ENCODE results near the gene NTRK3. TPM values are rescaled to one million over a fixed set of nuclear protein-coding genes. Genes with fewer than 3 reads are reported as not detected.

Gene NTRK3
- total RNA-seq, 4 donors from 2014 or later = 0.35 to 5.8 (median 3.0) TPM

DNA sequence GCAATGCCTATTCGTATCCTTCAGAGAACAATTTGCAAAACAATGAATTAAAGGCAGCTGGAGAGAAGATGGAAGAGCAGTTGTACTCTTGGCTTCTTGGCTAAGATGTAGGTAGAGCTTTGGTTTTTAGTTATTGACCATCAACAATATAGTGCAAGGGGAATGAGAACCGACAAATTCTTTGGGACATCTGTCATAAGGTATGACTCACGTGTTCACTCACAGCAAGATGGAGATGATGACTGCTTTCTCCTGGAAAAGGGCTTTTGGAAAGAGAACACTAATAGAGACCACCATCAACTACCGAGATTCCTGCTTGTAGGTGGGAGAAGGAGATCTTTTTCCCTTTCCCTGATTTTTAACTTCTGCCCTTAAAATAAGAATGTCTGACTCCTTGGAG lies 234.9 kb downstream of the NTRK3 start:
- TF ChIP-seq, protein P1, sequence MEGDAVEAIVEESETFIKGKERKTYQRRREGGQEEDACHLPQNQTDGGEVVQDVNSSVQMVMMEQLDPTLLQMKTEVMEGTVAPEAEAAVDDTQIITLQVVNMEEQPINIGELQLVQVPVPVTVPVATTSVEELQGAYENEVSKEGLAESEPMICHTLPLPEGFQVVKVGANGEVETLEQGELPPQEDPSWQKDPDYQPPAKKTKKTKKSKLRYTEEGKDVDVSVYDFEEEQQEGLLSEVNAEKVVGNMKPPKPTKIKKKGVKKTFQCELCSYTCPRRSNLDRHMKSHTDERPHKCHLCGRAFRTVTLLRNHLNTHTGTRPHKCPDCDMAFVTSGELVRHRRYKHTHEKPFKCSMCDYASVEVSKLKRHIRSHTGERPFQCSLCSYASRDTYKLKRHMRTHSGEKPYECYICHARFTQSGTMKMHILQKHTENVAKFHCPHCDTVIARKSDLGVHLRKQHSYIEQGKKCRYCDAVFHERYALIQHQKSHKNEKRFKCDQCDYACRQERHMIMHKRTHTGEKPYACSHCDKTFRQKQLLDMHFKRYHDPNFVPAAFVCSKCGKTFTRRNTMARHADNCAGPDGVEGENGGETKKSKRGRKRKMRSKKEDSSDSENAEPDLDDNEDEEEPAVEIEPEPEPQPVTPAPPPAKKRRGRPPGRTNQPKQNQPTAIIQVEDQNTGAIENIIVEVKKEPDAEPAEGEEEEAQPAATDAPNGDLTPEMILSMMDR (IDR thresholded peaks at IDR 0.05) = no peak
- no peak for TF ChIP-seq POLR2A (IDR thresholded peaks at IDR 0.05)
- H3K27me3 ChIP-seq = no peaks in the 10 kb centered on the region
- no peak for DNase-seq
- no peaks in the 10 kb centered on the region for H3K4me1 ChIP-seq
- H3K9me3 ChIP-seq = no peaks in the 10 kb centered on the region
- H3K4me3 ChIP-seq = no peak overlapping the region
- no peak overlapping the region for H3K27ac ChIP-seq
- H3K36me3 ChIP-seq = no peaks in the 10 kb centered on the region

DNA sequence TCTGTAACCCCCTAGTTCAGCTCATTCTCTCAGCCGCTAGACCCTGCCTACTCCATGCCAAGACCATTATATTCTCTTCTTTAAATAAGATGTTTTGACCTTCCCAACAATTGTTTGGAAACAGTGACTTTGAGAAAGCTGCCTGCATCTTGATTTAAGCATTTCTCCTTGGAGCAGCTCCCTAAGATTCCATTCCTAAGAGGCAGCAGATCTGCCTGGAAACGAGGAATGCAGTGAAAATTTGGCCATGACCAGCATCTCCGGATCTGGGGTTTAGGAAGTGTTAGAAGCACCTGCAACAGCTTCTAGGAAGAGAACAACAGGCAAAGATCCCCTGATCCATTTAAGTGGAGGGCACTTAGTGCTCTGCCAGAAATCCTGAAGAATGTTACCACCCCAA lies 235.7 kb downstream of the NTRK3 start:
- Histone ChIP-seq H3K27me3 (no peaks in the 10 kb centered on the region), H3K27ac (no peak overlapping the region), H3K36me3 (no peaks in the 10 kb centered on the region), H3K9me3 (no peaks in the 10 kb centered on the region), H3K4me3 (no peak overlapping the region), H3K4me1 (no peaks in the 10 kb centered on the region)
- TF ChIP-seq, protein P1 (IDR thresholded peaks at IDR 0.05) = no peak
- no peak for TF ChIP-seq POLR2A (IDR thresholded peaks at IDR 0.05)
- DNase-seq = no peak

DNA sequence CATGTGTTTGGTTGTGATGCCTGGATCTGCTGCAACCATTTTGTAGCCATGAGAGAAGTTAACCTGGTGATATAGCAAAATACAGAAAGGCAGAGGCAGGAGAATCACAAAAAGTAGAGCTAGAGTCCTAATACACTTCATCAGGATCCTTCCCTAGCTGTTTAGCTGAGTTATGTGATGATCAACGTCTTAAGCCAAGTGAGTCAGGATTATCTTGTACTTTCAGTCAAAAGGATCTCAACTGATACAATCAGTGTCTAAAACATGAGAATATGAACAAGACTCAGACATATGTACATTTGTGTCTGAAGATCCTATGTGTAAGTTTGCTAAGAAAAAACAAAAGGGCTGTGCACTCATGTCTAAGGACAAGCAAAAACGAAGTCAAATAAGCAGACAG lies 236.9 kb downstream of the NTRK3 start:
- TF ChIP-seq POLR2A (IDR thresholded peaks at IDR 0.05) = no peak
- TF ChIP-seq, protein P1 (IDR thresholded peaks at IDR 0.05) = no peak
- no peaks in the 10 kb centered on the region for H3K27me3 ChIP-seq
- no peaks in the 10 kb centered on the region for H3K9me3 ChIP-seq
- no peak overlapping the region for H3K4me3 ChIP-seq
- DNase-seq = no peak
- H3K4me1 ChIP-seq = no peaks in the 10 kb centered on the region
- no peak overlapping the region for H3K27ac ChIP-seq
- H3K36me3 ChIP-seq = no peaks in the 10 kb centered on the region

- Histone ChIP-seq H3K36me3 (no peaks in the 10 kb centered on the region), H3K27me3 (no peaks in the 10 kb centered on the region), H3K9me3 (no peaks in the 10 kb centered on the region), H3K27ac (no peak overlapping the region), H3K4me1 (no peaks in the 10 kb centered on the region), H3K4me3 (no peak overlapping the region)
- DNase-seq = no peak
- TF ChIP-seq, protein P1 (IDR thresholded peaks at IDR 0.05) = no peak
- TF ChIP-seq POLR2A (IDR thresholded peaks at IDR 0.05) = no peak
These were observed 237.5 kb downstream of the NTRK3 start for GRCh38 chr15:88018869-88019641.

DNA sequence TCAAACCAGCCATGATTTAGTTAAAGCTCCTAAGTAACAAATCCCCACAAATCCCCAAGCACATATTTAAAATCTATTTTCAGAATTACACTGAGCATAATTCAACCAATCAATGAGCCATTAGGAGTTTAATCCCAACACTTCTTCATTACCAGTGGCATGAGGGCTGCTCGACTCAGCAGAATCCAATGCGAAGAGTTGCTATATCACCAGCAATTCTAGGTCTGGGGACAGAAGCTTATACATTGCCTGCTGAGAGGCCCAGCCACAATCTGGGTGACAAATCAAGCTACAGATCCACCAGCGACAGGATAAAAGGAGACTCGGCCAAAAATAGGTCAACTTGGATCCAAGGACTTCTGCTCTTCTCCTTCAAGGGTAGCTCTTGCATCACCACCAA lies 238.8 kb downstream of the NTRK3 start:
- Histone ChIP-seq H3K36me3 (no peaks in the 10 kb centered on the region), H3K27me3 (no peaks in the 10 kb centered on the region), H3K9me3 (no peaks in the 10 kb centered on the region), H3K4me1 (no peaks in the 10 kb centered on the region), H3K27ac (no peak overlapping the region), H3K4me3 (no peak overlapping the region)
- no peak for DNase-seq
- no peak for TF ChIP-seq POLR2A (IDR thresholded peaks at IDR 0.05)
- TF ChIP-seq, protein P1 (IDR thresholded peaks at IDR 0.05) = no peak
